ENCODE results near the gene CELSR1. TPM values are rescaled to one million over a fixed set of nuclear protein-coding genes. Genes with fewer than 3 reads are reported as not detected.

CELSR1 gene
- polyA plus RNA-seq, 1 experiment: 0.14 TPM

- TF ChIP-seq, protein P1, sequence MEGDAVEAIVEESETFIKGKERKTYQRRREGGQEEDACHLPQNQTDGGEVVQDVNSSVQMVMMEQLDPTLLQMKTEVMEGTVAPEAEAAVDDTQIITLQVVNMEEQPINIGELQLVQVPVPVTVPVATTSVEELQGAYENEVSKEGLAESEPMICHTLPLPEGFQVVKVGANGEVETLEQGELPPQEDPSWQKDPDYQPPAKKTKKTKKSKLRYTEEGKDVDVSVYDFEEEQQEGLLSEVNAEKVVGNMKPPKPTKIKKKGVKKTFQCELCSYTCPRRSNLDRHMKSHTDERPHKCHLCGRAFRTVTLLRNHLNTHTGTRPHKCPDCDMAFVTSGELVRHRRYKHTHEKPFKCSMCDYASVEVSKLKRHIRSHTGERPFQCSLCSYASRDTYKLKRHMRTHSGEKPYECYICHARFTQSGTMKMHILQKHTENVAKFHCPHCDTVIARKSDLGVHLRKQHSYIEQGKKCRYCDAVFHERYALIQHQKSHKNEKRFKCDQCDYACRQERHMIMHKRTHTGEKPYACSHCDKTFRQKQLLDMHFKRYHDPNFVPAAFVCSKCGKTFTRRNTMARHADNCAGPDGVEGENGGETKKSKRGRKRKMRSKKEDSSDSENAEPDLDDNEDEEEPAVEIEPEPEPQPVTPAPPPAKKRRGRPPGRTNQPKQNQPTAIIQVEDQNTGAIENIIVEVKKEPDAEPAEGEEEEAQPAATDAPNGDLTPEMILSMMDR (IDR thresholded peaks at IDR 0.05; ENCODE audit: low read depth, low read length): no peak
- POLR2A ChIA-PET: no interaction called here
- H3K27ac ChIP-seq (ENCODE audit: low read depth, low read length): no peak overlapping the region
- CTCF ChIA-PET: no interaction called here
- H3K27me3 ChIP-seq (ENCODE audit: control insufficient read depth, insufficient read depth, low read length): peaks cover 15% of the 10 kb centered on the region
- DNase-seq (ENCODE audit: low read depth, low spot score): no peak
- H3K9me3 ChIP-seq (ENCODE audit: control insufficient read depth, insufficient read depth, low read length): no peaks in the 10 kb centered on the region; the same call in 1 of the 2 replicates
- H3K4me3 ChIP-seq (ENCODE audit: low read depth, low read length): no peak overlapping the region
Measured at GRCh38 chr22:46394622-46395021, 142.8 kb downstream of the CELSR1 start.

- POLR2A ChIA-PET: no interaction called here
- no peaks in the 10 kb centered on the region; the same call in 1 of the 2 replicates for H3K9me3 ChIP-seq (ENCODE audit: control insufficient read depth, insufficient read depth, low read length)
Measured at GRCh38 chr22:46393873-46394272, 143.5 kb downstream of the CELSR1 start.

DNA sequence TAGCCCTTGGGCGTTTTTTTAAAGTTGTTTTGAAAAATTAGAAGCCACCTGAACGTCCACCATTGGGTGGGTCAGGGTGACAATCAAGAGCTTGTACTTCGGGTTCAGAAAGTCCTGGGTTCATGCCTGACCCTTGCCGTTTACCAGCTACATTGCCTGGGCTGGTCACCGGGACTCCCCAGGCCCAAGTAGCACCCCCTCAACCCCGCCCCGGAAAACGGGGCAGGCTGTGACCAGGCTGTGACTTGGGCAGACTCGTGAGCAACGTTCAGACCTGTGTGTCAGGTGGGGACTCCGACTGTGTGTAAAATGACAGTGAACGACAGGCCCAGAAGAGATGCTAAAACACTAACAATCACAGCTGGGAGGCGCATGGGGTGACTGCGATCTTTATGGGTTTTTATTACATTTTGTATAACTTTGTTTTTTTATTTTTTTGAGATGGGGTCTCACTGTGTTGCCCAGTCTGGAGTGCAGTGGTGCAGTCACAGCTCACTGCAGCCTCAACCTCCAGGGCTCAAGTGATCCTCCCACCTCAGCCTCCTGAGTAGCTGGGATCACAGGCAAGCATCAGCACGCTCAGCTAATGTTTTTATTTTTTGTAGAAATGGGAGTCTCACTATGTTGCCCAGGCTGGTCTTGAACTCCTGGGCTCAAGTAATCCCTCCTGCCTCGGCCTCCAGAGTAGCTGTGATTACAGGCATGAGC, 145.1 kb downstream of the CELSR1 start:
- no peak overlapping the region for H3K4me3 ChIP-seq (ENCODE audit: low read depth, low read length)
- no peak overlapping the region for H3K27ac ChIP-seq (ENCODE audit: low read depth, low read length)
- no peaks in the 10 kb centered on the region for H3K27me3 ChIP-seq (ENCODE audit: control insufficient read depth, insufficient read depth, low read length)
- CTCF ChIA-PET: interaction anchor here (1.5 kb wide), 1 partner anchor 25 kb away, joined by 5 read pairs; no protein-coding TSS in a partner anchor
- DNase-seq (ENCODE audit: low read depth, low spot score): no peak
- TF ChIP-seq, protein P1 (IDR thresholded peaks at IDR 0.05; ENCODE audit: low read depth, low read length): no peak
- no peaks in the 10 kb centered on the region; the same call in 1 of the 2 replicates for H3K9me3 ChIP-seq (ENCODE audit: control insufficient read depth, insufficient read depth, low read length)
- POLR2A ChIA-PET: no interaction called here

More at GRCh38 chr22:46393873-46394272, 143.5 kb downstream of the CELSR1 start:
- Histone ChIP-seq H3K4me3 (ENCODE audit: low read depth, low read length) (no peak overlapping the region), H3K27ac (ENCODE audit: low read depth, low read length) (no peak overlapping the region), H3K27me3 (ENCODE audit: control insufficient read depth, insufficient read depth, low read length) (peaks cover 11% of the 10 kb centered on the region)
- TF ChIP-seq, protein P1 (IDR thresholded peaks at IDR 0.05; ENCODE audit: low read depth, low read length): no peak
- no peak for DNase-seq (ENCODE audit: low read depth, low spot score)
- CTCF ChIA-PET: no interaction called here

DNA sequence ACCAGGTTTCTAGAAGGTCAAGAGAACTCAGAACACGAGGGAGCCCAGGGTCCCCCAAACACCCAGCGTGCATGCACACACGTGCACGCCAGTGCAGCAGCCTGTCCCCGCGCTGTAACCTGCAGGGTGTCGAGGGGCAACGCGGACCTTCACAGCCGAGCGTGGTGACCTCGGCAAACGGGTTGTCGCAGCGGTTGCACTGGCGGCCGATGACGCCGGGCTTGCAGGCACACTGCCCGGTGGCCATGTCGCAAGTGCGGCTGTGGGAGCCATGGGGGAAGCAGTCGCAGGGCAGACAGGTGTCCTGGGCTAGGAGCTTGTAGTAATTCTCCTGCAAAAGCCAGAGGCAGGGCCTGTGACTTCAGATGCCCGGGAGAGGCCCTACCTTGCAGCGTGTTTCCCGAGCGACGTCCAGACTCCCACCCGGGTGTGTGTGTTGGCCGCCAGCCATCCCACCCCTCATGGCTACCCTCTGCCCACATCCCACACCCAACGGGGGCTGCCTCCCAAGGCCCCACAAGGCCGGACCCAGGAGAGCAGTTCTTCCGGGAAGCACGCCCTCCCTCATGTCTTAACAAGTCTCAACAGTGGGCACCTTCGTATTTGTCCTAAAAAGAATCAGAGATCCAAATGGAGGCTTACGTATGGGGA, 145.8 kb downstream of the CELSR1 start:
- no peaks in the 10 kb centered on the region for H3K27me3 ChIP-seq (ENCODE audit: control insufficient read depth, insufficient read depth, low read length)
- TF ChIP-seq, protein P1 (IDR thresholded peaks at IDR 0.05; ENCODE audit: low read depth, low read length): no peak
- no peaks in the 10 kb centered on the region; the same call in 1 of the 2 replicates for H3K9me3 ChIP-seq (ENCODE audit: control insufficient read depth, insufficient read depth, low read length)
- no peak for DNase-seq (ENCODE audit: low read depth, low spot score)
- ChIA-PET POLR2A (no interaction called here), CTCF (interaction anchor here (1.5 kb wide), 1 partner anchor 24 kb away, joined by 5 read pairs; no protein-coding TSS in a partner anchor)
- no peak overlapping the region for H3K4me3 ChIP-seq (ENCODE audit: low read depth, low read length)
- no peak overlapping the region for H3K27ac ChIP-seq (ENCODE audit: low read depth, low read length)

All from AG04450 (cell line).